ENCODE results near the gene OGA.

Gene OGA

GRCh38 chr10:101835362-101835761, 17.1 kb upstream of the OGA start:
- DNase-seq = no peak

- DNase-seq = peak in 1 of 5 experiments; percentile 36
Observed at GRCh38 chr10:101834341-101834740, 16.1 kb upstream of the OGA start.

DNA sequence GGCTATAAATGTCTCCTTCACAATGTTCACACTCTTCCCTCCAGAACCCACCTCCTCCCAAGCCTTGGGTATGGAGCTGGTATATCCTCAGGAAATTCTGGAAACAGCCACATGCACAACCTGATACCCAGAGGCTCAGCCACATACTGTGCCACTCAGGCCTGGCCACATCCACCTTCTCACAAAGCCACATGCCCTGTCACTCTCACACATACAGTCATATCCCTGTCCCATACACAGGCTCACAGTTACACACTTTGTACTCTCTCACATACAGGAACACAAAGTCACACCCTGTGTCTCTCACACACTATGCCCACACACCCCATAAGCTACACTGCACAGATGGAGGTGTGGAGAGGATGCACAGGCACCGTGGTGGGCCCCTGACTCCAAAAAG, 15.2 kb upstream of the OGA start:
- peak in 1 of 5 experiments; percentile 73 for DNase-seq

GRCh38 chr10:101832325-101832771, 14.1 kb upstream of the OGA start:
- no peak for DNase-seq

DNA sequence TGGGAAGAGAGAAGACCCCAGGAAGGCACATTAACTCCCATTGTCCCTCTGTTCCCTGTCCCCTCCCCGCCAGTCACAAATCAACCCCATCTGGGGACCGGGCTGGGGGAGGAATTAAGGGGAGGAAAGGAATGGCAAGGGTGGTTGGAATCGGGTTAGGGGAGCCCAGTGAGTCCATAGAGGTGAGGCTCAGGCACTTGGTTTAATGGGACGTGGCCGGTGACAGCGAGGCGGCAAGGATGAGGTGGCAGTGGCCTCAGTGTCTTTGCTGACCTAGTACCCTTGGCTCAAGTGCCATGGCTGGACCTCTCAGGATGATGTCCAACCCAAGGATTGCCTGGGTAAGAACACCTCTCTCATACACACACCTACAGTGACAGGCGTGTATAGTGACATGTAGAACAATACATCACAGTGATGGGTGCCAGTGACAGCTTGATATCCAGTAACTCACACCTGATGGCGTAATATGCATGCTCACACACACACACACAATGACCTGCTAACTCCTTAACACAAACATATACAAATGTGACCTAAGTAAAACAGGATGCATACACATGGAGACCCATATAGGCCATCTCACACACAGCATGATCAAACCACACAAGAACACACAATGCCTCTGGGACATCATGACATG, 13.0 kb upstream of the OGA start:
- peak in 1 of 5 experiments; percentile 32 for DNase-seq

GRCh38 chr10:101830322-101831168, 12.3 kb upstream of the OGA start:
- peak; percentile 86 to 98 (median 92) for DNase-seq

DNA sequence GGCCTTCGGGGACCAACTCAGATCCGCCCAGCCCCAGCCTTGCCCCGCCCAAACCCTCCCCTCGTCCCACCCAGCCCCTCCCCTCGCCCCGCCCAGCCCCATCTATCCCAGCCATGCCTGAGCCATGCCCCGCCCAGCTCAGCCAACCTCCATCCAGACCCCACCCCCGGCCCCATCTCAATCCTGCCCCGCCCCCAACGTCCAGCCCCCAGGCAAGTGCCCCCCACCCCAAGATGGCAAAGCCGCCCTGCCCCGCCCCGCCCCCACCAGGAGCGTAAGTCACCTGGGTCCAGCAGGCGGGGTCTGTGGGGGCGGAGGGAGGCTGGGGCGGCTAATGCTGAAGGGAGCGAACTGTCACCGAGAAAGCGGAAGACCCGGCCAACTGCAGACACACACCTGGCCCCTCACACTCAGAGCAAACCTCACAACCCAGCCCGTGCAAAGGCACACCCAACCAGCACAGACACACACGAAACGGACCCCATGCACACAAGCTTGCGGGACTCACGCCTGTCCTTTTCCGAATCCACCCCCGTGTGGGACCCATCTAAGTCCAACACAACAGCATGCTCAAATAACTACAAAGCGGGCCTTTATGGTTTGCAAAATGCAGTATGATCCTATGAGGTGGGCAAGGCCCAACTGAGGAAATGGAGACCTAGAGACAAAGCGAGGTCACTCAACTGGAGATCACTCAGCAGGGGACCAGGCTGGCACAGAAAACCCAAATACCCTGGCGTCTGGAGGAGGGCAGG, 11.5 kb upstream of the OGA start:
- peak; percentile 43 to 83 (median 54) for DNase-seq

- DNase-seq = no peak
Observed at GRCh38 chr10:101828766-101829551, 10.7 kb upstream of the OGA start.

DNA sequence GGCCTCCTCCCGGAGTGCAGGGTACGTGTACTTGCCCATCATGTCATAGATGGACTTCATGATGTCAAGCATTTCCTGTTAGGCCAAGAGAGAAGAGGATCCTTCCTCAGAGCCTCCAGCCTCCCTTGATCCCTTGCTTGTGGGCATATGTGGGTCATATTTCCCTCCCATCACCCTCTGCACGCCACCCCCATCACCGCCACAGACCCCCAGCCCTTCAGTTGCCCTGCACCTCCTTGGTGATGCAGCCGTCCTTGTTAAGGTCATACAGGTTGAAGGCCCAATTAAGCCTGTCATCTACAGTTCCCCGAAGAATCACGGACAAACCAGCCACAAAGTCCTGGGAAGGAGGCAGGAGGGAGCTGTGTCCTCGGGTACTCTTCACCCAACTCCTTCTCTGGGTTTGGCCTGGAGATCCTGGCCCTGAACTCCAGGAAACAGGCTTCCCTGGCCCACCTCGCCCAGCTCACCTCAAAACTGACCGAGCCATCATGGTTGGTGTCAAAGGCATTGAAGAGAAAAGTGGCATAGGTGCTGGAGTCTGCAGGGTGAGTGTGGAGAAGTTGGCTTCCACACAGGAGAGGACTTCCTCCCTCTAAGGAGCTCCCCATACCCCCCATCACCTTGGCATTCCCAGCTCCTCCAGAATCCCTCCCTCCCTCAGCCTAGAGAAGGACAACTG, 9.8 kb upstream of the OGA start:
- DNase-seq = no peak

- no peak for DNase-seq
Observed at GRCh38 chr10:101826852-101827434, 8.7 kb upstream of the OGA start.

DNA sequence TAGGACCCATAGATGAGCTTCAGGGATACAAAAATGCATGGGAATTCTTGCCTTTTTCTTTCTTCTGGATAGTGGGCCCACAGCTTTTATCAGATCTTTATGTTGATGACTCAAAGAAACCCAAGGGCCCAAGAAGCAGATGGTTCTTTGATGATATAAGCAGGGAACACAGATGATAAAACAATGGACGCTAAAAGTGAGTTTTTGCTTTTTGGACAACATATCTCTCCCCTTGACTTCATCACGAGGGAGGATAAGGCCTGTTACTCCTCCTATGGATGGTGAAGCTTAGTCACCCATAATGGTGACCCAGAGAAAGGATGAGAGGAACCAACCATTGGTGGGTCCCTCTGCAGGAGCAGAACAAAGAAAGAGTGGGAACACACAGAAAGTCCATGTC, 6.5 kb upstream of the OGA start:
- DNase-seq = no peak

- peak in 1 of 5 experiments; percentile 81 for DNase-seq
Observed at GRCh38 chr10:101818872-101819633, 809 bp upstream of the OGA start.

DNA sequence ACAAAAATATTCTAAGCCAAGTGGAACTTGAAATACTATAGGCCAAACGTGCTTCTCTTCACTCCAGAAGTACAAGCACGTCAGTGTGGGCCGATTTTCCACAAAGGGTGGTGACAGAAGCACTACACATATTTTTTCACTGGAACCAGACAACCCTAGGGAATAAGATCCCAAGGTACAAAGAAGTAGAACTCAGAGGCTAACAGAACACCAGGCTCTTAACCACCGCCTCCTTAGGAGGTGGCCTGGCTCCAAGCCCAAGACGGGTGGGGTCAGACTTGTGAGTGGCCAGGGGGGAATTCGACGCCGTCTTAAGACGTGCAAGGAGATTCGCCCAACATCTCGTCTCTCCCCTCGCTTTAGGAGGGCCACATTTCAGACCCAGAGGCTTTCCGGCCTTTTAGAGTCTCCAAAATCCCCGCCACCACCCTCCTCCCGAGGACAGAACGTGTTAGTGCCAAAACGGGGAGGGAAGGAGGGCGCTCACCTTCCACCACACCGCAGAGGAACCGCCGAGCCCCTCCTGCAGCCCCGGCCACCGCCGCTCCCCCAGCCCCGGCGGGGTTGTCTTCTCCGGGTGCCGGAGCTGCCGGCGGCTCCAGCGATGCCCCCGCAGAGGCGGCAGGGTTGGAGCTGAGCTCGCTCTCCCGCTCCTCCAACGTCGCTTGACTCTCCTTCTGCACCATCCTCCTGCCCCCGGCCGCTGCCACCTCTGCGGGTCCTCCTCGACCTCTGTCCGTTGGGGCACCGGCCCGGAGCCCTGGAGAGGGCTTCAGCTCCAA, 716 bp downstream of the OGA start:
- peak in 2 of 5 experiments; percentile 31 to 53 for DNase-seq

GRCh38 chr10:101816913-101817336, 1.3 kb downstream of the OGA start:
- DNase-seq = no peak

DNA sequence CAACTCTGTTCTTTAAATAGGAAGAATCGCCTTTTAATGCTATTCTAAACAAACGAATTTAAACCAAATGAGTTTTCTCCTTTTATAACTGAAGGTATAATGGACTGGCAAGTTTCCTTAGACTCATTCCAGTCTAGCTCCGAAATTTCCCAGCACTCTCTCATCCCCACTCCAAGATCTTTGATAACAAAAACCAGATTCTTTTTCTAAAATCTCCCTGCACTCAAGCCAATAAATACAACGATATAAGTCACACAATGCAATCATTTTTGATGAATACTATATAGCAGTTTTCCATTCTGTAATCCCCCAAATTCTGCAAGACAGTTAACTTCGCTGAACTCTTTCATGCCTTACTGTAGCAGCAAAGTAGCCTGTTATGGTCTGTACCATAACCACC, 1.9 kb downstream of the OGA start:
- DNase-seq = no peak

GRCh38 chr10:101814466-101815071, 3.7 kb downstream of the OGA start:
- peak in 1 of 5 experiments; percentile 70 for DNase-seq

DNA sequence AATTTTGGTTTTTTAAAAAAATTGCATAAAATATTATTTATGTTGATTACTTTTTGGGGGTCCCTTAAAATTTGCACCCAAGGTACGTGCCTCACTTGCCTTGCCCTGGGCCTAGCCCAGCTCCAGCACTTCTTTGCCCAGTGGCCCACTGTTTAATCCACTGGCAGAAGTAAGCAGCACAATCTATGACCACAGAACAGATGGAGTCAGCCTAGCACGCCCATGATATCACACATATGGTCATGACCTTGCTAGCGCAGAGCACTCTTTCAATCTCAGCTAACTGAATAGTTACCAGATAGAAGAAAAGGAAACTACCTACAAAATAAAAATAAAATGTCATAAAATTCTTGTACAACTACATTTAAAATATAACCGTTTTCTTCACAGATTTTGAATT, 5.6 kb downstream of the OGA start:
- no peak for DNase-seq

GRCh38 chr10:101807158-101807557, 11.1 kb downstream of the OGA start:
- DNase-seq = no peak

DNA sequence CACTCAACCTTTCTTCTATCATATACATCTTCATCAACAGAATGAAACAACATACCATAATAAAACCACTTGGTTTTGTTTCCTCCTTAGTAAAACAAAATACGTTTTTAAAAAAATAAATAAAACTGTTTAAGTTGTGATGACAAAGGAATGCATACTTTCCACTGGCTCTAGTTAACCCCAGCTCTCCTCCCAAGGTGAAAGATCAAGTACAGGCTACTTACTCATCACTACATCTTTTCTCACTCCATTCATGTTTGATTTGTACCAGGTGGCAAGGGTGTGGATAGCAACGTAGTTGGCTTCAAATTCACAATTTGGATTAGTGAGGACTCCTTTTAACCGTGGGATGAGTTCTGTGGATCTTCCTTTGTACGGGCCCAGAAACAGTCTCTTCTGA, 14.7 kb downstream of the OGA start:
- no peak for DNase-seq
